GM10266 (cell line): ENCODE measurements around the gene CREG1.
A peak's percentile ranks its signal among the peaks of the same experiment; 100 is the strongest.

Source experiments
- DNase-seq: peaks from one replicate; pipeline ENCODE4 v3.0.0; 2012; ENCODE audit errors: extremely low spot score
- TF ChIP-seq, protein P1 (sequence below): IDR thresholded peaks from 2 replicates; pipeline ENCODE4 v1.5.1; 2012; ENCODE audit warnings: mild to moderate bottlenecking, low read depth; ENCODE audit not compliant: control insufficient read depth, insufficient read depth; ENCODE audit errors: missing control alignments

CREG1 gene

DNA sequence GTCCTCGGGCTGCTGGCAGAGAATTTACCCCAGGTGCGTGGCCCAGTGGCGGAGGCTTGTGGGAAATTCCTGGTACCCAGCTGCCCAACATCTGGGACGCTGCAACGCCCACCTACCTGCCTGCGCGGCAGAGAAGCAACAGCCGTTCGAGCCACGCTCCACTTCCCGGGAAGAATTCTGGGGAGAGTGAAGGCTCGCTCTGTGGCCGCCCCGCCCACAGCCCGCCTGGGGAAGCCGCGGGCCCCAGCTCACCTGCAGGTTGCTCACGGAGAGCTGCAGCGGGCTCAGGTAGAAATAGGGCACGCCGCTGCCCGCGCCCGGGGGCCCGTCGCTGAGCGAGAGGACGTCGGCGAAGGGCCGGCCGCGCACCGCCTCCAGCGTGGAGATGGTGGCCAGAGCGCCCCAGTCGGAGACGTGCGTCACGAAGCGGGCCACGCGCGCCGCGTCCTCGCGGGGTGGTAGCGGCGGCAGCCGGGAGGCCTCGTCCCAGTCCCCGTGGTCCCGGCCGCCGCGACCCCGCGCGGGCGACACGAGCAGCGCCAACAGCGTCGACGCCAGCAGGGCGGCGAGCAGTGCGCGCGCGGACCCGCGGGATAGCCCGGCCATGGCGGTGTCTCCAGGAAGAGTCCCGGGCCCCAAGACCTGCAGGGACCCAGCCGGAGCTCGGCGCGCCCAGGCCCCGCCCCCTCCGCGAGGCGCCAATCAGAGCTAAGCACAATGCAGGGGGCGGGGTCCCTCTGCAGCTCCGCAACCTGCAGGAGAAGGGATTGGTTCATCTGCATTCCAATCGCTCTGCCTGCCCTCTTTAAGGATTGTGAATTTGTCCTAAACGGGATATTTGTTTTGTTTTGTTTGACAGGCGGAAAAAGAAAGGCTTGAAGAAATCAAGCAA lies at the start of gene CREG1:
Gene CREG1, minus strand, starts transcription at position 627 of the 892 bp plus-strand sequence.
- DNase-seq: peak; percentile 96
- TF ChIP-seq, protein P1, sequence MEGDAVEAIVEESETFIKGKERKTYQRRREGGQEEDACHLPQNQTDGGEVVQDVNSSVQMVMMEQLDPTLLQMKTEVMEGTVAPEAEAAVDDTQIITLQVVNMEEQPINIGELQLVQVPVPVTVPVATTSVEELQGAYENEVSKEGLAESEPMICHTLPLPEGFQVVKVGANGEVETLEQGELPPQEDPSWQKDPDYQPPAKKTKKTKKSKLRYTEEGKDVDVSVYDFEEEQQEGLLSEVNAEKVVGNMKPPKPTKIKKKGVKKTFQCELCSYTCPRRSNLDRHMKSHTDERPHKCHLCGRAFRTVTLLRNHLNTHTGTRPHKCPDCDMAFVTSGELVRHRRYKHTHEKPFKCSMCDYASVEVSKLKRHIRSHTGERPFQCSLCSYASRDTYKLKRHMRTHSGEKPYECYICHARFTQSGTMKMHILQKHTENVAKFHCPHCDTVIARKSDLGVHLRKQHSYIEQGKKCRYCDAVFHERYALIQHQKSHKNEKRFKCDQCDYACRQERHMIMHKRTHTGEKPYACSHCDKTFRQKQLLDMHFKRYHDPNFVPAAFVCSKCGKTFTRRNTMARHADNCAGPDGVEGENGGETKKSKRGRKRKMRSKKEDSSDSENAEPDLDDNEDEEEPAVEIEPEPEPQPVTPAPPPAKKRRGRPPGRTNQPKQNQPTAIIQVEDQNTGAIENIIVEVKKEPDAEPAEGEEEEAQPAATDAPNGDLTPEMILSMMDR: no peak

DNA sequence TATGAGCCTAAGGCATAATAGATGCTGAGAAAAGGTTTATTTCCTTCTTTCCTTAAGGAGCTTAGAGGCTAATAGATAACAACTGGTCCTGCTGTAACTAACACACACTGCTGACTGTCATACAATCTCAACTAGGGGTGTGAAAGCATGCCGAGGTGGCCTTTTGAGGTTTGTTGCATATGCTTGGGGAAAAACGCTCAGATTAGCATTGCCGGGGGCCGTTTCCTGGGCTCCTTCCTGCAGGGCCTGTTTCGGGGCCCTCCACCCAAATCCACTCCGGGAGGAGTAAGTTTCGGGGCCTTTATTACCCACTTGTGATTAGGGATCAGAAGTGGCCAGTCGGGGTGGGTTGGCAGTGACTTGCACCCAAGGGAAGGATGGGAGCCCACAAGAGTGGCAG lies 49.3 kb upstream of the CREG1 start:
- TF ChIP-seq, protein P1: no peak
- no peak for DNase-seq

DNA sequence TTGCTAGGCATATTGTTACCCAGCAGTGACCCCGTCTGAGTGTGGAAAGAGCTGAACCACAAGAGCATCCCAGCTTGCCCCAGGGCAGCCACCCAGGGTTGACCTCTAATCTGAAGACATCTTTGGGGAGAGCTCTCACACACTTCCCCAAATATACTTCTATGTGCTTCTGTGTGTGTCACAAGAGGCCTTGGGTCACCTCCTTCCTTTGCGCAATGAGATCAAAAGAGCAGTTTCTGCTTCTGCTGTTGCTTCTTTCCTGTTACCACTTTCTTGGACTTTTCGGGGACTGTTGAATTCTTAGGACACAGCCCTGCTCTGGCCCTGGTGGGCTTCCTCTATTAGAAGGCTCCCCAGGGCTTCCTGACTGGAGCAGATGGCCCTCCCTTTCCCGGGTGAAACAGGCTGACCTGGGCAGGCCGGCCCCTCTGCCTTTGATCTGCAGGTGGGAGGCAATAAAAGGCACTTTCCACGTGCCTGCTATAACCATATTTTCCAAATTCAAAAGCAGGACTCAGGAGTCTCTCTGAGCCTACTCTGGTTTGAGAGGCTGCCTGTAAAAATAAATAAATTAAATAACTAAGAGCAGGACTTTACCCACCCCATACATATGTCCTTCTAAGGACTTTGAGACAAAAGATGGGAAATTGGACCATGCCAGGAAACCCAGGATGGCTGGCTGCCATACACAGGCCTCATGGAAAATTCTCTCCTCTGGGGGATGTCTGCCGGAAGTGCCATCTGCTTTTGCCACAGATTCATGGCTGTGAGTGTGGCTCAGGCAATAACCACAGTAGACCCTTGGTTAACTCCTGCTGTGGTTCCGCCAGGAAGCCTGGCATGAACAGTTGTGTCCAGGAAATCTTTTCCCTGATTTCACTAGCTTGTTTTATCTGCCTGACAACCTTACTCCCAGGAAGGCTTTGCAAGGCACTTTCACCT lies 48.2 kb upstream of the CREG1 start:
- peak; percentile 44 for DNase-seq
- TF ChIP-seq, protein P1: no peak

DNA sequence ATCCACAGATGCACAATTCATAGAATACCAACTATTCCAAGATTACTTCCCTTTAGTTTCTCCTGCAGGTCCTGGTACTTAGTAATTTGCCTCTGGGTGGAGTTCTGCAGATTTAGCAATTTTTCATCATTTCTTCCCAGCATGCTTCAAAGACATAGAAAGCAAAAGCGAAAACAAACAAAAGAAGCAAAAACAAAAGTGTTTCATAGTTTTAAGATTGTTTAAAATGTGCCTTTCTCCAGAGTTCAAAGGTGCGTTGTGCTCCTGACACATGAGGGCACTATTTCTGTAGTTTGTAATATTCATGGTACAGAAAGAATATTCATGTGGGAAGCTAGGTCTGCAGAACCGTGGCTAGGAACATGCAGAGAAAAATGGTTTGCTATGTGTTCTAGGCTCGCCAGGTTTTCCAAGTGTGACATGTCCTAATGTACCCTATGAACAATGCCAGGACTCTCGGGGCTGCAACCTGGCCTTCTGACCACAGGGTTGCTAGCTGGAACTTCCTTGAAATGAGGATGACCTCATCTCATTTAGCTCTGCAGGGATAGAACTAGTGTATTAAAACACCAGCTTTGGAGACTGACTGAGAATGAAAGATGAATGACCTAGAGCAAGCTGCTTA lies 46.5 kb upstream of the CREG1 start:
- peak; percentile 62 for DNase-seq
- TF ChIP-seq, protein P1: peak; percentile 74

DNA sequence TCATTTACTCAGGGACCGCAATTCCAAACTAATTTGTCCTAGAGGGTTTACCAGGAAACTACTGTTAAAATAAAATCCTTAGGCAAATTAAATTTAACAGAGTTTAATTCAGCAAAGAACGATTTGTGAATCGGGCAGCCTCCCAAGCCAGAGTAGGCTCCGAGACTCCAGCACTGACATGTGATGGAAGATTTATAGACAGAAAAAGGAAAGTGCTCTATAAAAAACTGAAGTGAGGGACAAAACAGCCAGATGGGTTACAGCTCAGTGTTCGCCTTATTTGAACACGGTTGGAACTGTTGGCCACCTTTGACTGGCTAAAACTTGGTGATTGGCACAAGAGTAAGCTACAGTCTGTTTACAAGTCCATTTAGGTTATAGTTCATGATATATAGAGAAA lies 41.3 kb upstream of the CREG1 start:
- DNase-seq: no peak
- TF ChIP-seq, protein P1: no peak

DNA sequence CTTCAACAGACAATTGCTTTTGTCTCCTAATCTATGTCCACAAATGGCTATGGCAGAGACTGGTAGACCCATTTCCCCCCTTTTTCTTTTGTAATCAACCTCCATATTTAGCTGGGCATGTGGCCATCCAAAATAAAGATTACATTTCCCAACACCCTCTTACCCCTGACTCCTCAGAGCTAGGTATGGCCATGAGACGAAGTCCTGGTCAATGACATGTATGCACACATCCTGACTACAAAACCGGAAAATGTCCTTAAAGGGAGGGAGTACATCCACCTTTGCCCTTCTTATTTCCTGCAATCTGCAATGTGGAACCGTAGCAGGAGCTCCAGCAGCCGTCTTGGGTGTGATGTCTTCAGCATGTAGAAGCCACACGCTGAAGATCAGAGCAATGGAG lies 40.3 kb upstream of the CREG1 start:
- TF ChIP-seq, protein P1: no peak
- no peak for DNase-seq
